SK-N-SH (cell line): ENCODE results near the gene ERCC8. TPM values are rescaled to one million over a fixed set of nuclear protein-coding genes. Genes with fewer than 3 reads are reported as not detected.
A peak's percentile ranks its signal among the peaks of the same experiment; 100 is the strongest.

Source experiments
- CTCF ChIA-PET: fragments of 300-600, 350-600 bp; formaldehyde crosslinking; extraction: SDS; loops from one replicate; lab custom pipeline; 2021; lab: Yijun Ruan, JAX
- POLR2A ChIA-PET: fragments of 350-600 bp; sonication (Branson Sonifier 250); formaldehyde crosslinking; extraction: SDS; loops from one replicate; lab custom pipeline; 2020; ENCODE audit warnings: antibody characterized with exemption, inconsistent platforms; lab: Yijun Ruan, JAX
- DNase-seq: peaks from one replicate; pipeline ENCODE4 v3.0.0; 2012
- H2AFZ ChIP-seq: fragments of 200-600 bp; sonication (generic); 2 replicates; pipeline ENCODE4 v1.8.1; 2016; ENCODE audit warnings: antibody characterized with exemption, mild to moderate bottlenecking, low read depth
- H3F3A ChIP-seq: fragments of 200-600 bp; sonication (generic); replicated peaks from 2 replicates; pipeline ENCODE3; 2016; ENCODE audit warnings: antibody characterized with exemption, mild to moderate bottlenecking; ENCODE audit not compliant: insufficient read depth
- H3K27ac ChIP-seq, 2 experiments: fragments of 200-500 bp in 1 of 2; fragments of 200-600 bp in 1 of 2; sonication (Bioruptor generic) in 1 of 2; sonication (generic), shearing (Covaris generic) in 1 of 2; 2 replicates each; pipeline versions ENCODE4 v1.5.1 to v1.6.1; 2014 to 2016; ENCODE audit warnings: low read depth in 2 of 2, inconsistent platforms in 1 of 2, low read length in 1 of 2, mild to moderate bottlenecking in 1 of 2, mixed read lengths in 1 of 2
- H3K27me3 ChIP-seq: fragments of 200-600 bp; sonication (generic), shearing (Covaris generic); 2 replicates; pipeline ENCODE4 v1.6.1; 2016; ENCODE audit warnings: mixed run types; ENCODE audit not compliant: insufficient read depth
- H3K36me3 ChIP-seq, 2 experiments: fragments of 200-500 bp in 1 of 2; fragments of 200-600 bp in 1 of 2; sonication (Bioruptor generic) in 1 of 2; sonication (generic) in 1 of 2; replicated peaks in 1 of 2; 2 replicates each; pipeline versions ENCODE3 to v1.5.1; 2014 to 2016; ENCODE audit warnings: low read length in 1 of 2, mild to moderate bottlenecking in 1 of 2; ENCODE audit not compliant: insufficient read depth in 2 of 2, control insufficient read depth in 1 of 2
- H3K4me1 ChIP-seq, 2 experiments: fragments of 200-500 bp in 1 of 2; fragments of 200-600 bp in 1 of 2; sonication (Bioruptor generic) in 1 of 2; sonication (generic), shearing (Covaris generic) in 1 of 2; 2 replicates each; pipeline versions ENCODE4 v1.5.1 to v1.6.1; 2014 to 2016; ENCODE audit warnings: low read depth in 1 of 2, low read length in 1 of 2, mixed run types in 1 of 2; ENCODE audit not compliant: insufficient read depth in 2 of 2, control insufficient read depth in 1 of 2
- H3K4me2 ChIP-seq: fragments of 200-600 bp; sonication (generic), shearing (Covaris generic); 2 replicates; pipeline ENCODE4 v1.6.1; 2017; ENCODE audit warnings: mixed run types
- H3K4me3 ChIP-seq, 2 experiments: fragments of 200-500 bp in 1 of 2; fragments of 200-600 bp in 1 of 2; sonication (Bioruptor generic) in 1 of 2; sonication (generic), shearing (Covaris generic) in 1 of 2; 2 replicates each; pipeline versions ENCODE4 v1.5.1 to v1.8.1; 2014 to 2016; ENCODE audit warnings: low read depth in 2 of 2, inconsistent platforms in 1 of 2, low read length in 1 of 2, mild to moderate bottlenecking in 1 of 2, mixed read lengths in 1 of 2, moderate library complexity in 1 of 2
- H3K79me2 ChIP-seq: fragments of 200-600 bp; sonication (generic); 2 replicates; pipeline ENCODE4 v1.8.1; 2017; ENCODE audit warnings: mild to moderate bottlenecking; ENCODE audit not compliant: insufficient read depth
- H3K9ac ChIP-seq: fragments of 200-600 bp; sonication (generic); 2 replicates; pipeline ENCODE4 v1.6.1; 2017; ENCODE audit warnings: mixed run types
- H3K9me2 ChIP-seq: fragments of 200-600 bp; sonication (generic); 2 replicates; pipeline ENCODE4 v1.6.1; 2017; ENCODE audit warnings: mixed run types
- H3K9me3 ChIP-seq: fragments of 200-600 bp; sonication (generic); 2 replicates; pipeline ENCODE4 v1.6.1; 2017; ENCODE audit warnings: mixed run types, mild to moderate bottlenecking, moderate library complexity
- H4K20me1 ChIP-seq: fragments of 200-600 bp; sonication (generic); 2 replicates; pipeline ENCODE4 v1.6.1; 2017; ENCODE audit warnings: mild to moderate bottlenecking, mixed run types; ENCODE audit not compliant: insufficient read depth
- ELF1 ChIP-seq: IDR thresholded peaks from 2 replicates; pipeline ENCODE4 v1.4.0; 2012
- EZH2phosphoT487 ChIP-seq: fragments of 200-600 bp; sonication (generic); IDR thresholded peaks from 2 replicates; pipeline ENCODE4 v1.6.1; 2017; ENCODE audit warnings: low read depth, mixed run types, mild to moderate bottlenecking, antibody characterized with exemption, moderate library complexity, borderline replicate concordance
- FOSL2 ChIP-seq: IDR thresholded peaks from 2 replicates; pipeline ENCODE4 v1.4.0; 2012; ENCODE audit warnings: low read depth, mild to moderate bottlenecking, moderate library complexity, borderline replicate concordance
- GATA2 ChIP-seq: sonication (generic); formaldehyde crosslinking; IDR thresholded peaks from 2 replicates; pipeline ENCODE4 v1.5.0; 2020; ENCODE audit warnings: mild to moderate bottlenecking, missing genetic modification reagents
- JUND ChIP-seq: IDR thresholded peaks from 2 replicates; pipeline ENCODE4 v1.4.0; 2012
- NRF1 ChIP-seq: IDR thresholded peaks from 2 replicates; pipeline ENCODE4 v1.6.1; 2012; ENCODE audit warnings: low read depth, mild to moderate bottlenecking, low read length
- RFX5 ChIP-seq: IDR thresholded peaks from 2 replicates; pipeline ENCODE4 v1.6.1; 2012; ENCODE audit warnings: mild to moderate bottlenecking, improper control_type of control experiment, low read length
- TAF1 ChIP-seq: IDR thresholded peaks from 2 replicates; pipeline ENCODE4 v1.6.1; 2012; ENCODE audit warnings: low read depth, mild to moderate bottlenecking, low read length, moderate library complexity, borderline replicate concordance
- TEAD4 ChIP-seq: IDR thresholded peaks from 2 replicates; pipeline ENCODE4 v1.4.0; 2012; ENCODE audit warnings: mild to moderate bottlenecking, borderline replicate concordance; ENCODE audit not compliant: insufficient read depth
- WGBS: methylation state at CpG from one replicate; pipeline ENCODE4 v1.1.6; 2017; ENCODE audit warnings: low lambda C conversion rate; 5-methylcytosine and 5-hydroxymethylcytosine counted together
- polyA plus RNA-seq, 3 experiments: library from polyadenylated mRNA; depleted of rRNA; stranded (reverse); fragments of >200 nt; gene quantifications; 2 replicates each; pipeline ENCODE4 v1.2.3, GENCODE V29; 2012
- TF ChIP-seq, protein P1 (sequence below): IDR thresholded peaks from 2 replicates; pipeline ENCODE4; 2012
- TF ChIP-seq, protein P2 (sequence below): fragments of 150-350 bp; IDR thresholded peaks from 2 replicates; pipeline ENCODE4 v1.6.1; 2016; ENCODE audit warnings: mild to moderate bottlenecking, low read depth, low read length
- TF ChIP-seq, protein P3 (sequence below): IDR thresholded peaks from 2 replicates; pipeline ENCODE4 v1.6.1; 2012; ENCODE audit warnings: mild to moderate bottlenecking, low read depth, low read length, moderate library complexity
- TF ChIP-seq, protein P4 (sequence below): fragments of 150-350 bp; IDR thresholded peaks from 2 replicates; pipeline ENCODE4 v1.6.1; 2017; ENCODE audit warnings: antibody characterized with exemption, low read length, low read depth, borderline replicate concordance

ERCC8 gene
- polyA plus RNA-seq, 1 of the 3 experiments (the other 2 are of a cell fraction), result 11.6 TPM

DNA sequence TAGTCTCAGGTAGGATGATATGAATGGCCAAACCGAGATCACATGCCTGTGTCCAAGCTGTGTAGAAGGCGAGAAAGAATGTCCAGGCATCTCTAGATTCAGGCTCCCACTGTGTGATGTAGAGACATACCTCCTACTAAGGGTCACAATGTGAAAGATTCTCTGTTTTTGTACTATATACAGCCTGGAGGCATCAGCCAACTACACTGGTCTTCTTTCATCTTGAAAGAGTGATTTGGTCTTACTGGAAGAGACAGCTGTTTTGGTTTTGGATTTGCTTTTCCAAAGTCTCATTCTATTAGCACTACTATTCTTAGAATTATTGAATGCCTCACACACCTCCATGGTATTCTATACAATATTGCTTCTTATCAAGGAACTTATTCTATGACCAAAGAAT is 26.4 kb downstream of the ERCC8 start:
- POLR2A ChIA-PET, result no interaction called here
- Histone ChIP-seq H3K4me1 (no peaks in the 10 kb centered on the region), H3K9ac (no peak overlapping the region), H3K9me2 (no peaks in the 10 kb centered on the region), H2AFZ (no peak overlapping the region), H3K27ac (no peak overlapping the region)
- 91% methylated on average over 2 of the region's 2 CpGs for WGBS
- TF ChIP-seq RFX5 (no peak), EZH2phosphoT487 (no peak), TAF1 (no peak)
- TF ChIP-seq, all 33 proteins: peak for 0
- H3K79me2 ChIP-seq, result no peaks in the 10 kb centered on the region
- H4K20me1 ChIP-seq, result no peaks in the 10 kb centered on the region
- H3K36me3 ChIP-seq, result peaks cover 45 to 48% of the 10 kb centered on the region in 2 experiments
- no peaks in the 10 kb centered on the region for H3K27me3 ChIP-seq
- no peaks in the 10 kb centered on the region for H3K9me3 ChIP-seq
- CTCF ChIA-PET, result interaction anchor here (1.2 kb wide), 2 partner anchors 220 to 250 kb away, joined by 3 read pairs; no protein-coding TSS in a partner anchor
- H3K4me3 ChIP-seq, result no peak overlapping the region
- no peak overlapping the region for H3K4me2 ChIP-seq
- DNase-seq, result no peak
- peaks cover 4% of the 10 kb centered on the region for H3F3A ChIP-seq

DNA sequence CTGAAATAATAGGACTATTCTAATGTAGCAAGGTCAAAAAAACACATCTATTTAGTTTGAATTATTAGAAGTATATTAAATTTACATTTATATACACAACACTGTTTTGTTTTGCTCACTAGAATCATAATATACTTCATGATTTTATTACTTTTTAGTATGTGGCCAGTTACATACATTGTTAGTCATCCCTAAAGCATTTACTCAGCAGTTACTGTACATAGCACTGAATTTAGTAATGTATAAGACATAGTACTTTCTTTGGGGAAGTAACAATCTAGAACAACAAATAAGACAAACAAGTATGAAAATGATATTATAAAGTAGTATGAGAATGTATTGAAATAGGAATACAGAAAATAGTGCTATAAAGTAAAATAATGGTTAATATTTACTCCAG is 28.2 kb downstream of the ERCC8 start:
- Histone ChIP-seq H4K20me1 (no peaks in the 10 kb centered on the region), H3K9me2 (no peaks in the 10 kb centered on the region), H3K9ac (no peak overlapping the region), H3K27me3 (no peaks in the 10 kb centered on the region), H3K36me3 (peaks cover 42 to 45% of the 10 kb centered on the region in 2 experiments), H3K27ac (no peak overlapping the region), H3K79me2 (no peaks in the 10 kb centered on the region), H3K4me1 (no peaks in the 10 kb centered on the region), H3K4me2 (no peak overlapping the region), H3F3A (peaks cover 1% of the 10 kb centered on the region), H3K9me3 (no peaks in the 10 kb centered on the region), H3K4me3 (no peak overlapping the region), H2AFZ (no peak overlapping the region)
- ChIA-PET POLR2A (no interaction called here), CTCF (no interaction called here)
- no peak for DNase-seq
- no peak for TF ChIP-seq EZH2phosphoT487
- TF ChIP-seq, protein P1, sequence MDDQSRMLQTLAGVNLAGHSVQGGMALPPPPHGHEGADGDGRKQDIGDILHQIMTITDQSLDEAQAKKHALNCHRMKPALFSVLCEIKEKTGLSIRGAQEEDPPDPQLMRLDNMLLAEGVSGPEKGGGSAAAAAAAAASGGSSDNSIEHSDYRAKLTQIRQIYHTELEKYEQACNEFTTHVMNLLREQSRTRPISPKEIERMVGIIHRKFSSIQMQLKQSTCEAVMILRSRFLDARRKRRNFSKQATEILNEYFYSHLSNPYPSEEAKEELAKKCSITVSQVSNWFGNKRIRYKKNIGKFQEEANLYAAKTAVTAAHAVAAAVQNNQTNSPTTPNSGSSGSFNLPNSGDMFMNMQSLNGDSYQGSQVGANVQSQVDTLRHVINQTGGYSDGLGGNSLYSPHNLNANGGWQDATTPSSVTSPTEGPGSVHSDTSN, result no peak

DNA sequence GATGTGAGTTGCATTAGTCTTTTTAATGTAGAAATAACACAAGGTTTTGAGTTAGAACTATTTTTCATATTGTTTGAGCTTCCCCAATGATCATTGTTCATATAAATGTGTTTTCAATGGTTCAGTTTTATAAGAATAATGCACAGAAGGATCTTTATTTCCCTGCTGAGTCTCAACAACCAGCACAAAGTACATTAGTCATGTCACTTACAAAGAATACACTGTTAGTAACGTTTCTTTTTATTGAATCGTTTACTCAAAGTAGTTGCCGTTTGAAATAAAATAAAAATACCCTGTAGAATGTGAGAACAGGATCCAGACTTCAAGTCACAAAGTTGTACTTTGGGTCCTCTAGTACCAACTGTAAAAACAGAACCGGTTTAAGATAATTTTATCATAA is 41.5 kb downstream of the ERCC8 start:
- H3K9me2 ChIP-seq, result no peaks in the 10 kb centered on the region
- H3K4me1 ChIP-seq, result no peaks in the 10 kb centered on the region
- WGBS, result 90% methylated on average over 4 of the region's 4 CpGs
- no peak overlapping the region for H3K4me2 ChIP-seq
- ChIA-PET POLR2A (no interaction called here), CTCF (no interaction called here)
- H3K9me3 ChIP-seq, result no peaks in the 10 kb centered on the region
- no peak for DNase-seq
- H3F3A ChIP-seq, result no peaks in the 10 kb centered on the region
- H3K27ac ChIP-seq, result no peak overlapping the region
- no peak overlapping the region for H3K9ac ChIP-seq
- H3K4me3 ChIP-seq, result no peak overlapping the region
- peak overlapping the region; percentile 16; the same call in 1 of the 2 replicates for H2AFZ ChIP-seq
- peaks cover 20 to 26% of the 10 kb centered on the region in 2 experiments for H3K36me3 ChIP-seq
- no peaks in the 10 kb centered on the region for H3K79me2 ChIP-seq
- H3K27me3 ChIP-seq, result no peaks in the 10 kb centered on the region
- no peaks in the 10 kb centered on the region for H4K20me1 ChIP-seq
- no peak for TF ChIP-seq NRF1
- TF ChIP-seq, protein P2, sequence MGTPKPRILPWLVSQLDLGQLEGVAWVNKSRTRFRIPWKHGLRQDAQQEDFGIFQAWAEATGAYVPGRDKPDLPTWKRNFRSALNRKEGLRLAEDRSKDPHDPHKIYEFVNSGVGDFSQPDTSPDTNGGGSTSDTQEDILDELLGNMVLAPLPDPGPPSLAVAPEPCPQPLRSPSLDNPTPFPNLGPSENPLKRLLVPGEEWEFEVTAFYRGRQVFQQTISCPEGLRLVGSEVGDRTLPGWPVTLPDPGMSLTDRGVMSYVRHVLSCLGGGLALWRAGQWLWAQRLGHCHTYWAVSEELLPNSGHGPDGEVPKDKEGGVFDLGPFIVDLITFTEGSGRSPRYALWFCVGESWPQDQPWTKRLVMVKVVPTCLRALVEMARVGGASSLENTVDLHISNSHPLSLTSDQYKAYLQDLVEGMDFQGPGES, result no peak
- TF ChIP-seq FOSL2, result no peak
- TF ChIP-seq TEAD4, result no peak
- TF ChIP-seq, protein P1, result no peak
- no peak for TF ChIP-seq GATA2 (CRISPR knock-in tag)
- TF ChIP-seq TAF1, result no peak
- TF ChIP-seq, protein P3, sequence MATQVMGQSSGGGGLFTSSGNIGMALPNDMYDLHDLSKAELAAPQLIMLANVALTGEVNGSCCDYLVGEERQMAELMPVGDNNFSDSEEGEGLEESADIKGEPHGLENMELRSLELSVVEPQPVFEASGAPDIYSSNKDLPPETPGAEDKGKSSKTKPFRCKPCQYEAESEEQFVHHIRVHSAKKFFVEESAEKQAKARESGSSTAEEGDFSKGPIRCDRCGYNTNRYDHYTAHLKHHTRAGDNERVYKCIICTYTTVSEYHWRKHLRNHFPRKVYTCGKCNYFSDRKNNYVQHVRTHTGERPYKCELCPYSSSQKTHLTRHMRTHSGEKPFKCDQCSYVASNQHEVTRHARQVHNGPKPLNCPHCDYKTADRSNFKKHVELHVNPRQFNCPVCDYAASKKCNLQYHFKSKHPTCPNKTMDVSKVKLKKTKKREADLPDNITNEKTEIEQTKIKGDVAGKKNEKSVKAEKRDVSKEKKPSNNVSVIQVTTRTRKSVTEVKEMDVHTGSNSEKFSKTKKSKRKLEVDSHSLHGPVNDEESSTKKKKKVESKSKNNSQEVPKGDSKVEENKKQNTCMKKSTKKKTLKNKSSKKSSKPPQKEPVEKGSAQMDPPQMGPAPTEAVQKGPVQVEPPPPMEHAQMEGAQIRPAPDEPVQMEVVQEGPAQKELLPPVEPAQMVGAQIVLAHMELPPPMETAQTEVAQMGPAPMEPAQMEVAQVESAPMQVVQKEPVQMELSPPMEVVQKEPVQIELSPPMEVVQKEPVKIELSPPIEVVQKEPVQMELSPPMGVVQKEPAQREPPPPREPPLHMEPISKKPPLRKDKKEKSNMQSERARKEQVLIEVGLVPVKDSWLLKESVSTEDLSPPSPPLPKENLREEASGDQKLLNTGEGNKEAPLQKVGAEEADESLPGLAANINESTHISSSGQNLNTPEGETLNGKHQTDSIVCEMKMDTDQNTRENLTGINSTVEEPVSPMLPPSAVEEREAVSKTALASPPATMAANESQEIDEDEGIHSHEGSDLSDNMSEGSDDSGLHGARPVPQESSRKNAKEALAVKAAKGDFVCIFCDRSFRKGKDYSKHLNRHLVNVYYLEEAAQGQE, result no peak
- no peak for TF ChIP-seq ELF1
- TF ChIP-seq, protein P4, sequence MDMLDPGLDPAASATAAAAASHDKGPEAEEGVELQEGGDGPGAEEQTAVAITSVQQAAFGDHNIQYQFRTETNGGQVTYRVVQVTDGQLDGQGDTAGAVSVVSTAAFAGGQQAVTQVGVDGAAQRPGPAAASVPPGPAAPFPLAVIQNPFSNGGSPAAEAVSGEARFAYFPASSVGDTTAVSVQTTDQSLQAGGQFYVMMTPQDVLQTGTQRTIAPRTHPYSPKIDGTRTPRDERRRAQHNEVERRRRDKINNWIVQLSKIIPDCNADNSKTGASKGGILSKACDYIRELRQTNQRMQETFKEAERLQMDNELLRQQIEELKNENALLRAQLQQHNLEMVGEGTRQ, result no peak
- TF ChIP-seq JUND, result no peak
